HT1080 (cell line): ENCODE data around the gene TEP1. TPM values are rescaled to one million over a fixed set of nuclear protein-coding genes. Genes with fewer than 3 reads are reported as not detected.
A peak's percentile ranks its signal among the peaks of the same experiment; 100 is the strongest.
"Not testable (repeated sequence)": the region's sequence is repeated elsewhere in the genome, so short reads cannot be mapped to it uniquely, and the experiment has no call there.

ENCODE experiments used
- DNase-seq: peaks from one replicate; pipeline ENCODE4 v3.0.0-alpha.2; 2015; ENCODE audit warnings: low read depth
- polyA plus RNA-seq, 2 experiments: library from polyadenylated mRNA; depleted of rRNA; stranded (reverse); fragments of >200 nt; gene quantifications; 2 replicates each; pipeline ENCODE4 v1.2.3, GENCODE V29; 2015
- total RNA-seq: library from RNA; depleted of rRNA; stranded (reverse); fragments of >200 nt; shearing (Covaris generic); gene quantifications from 2 replicates; pipeline ENCODE4 v1.2.3, GENCODE V29; 2014; rRNA removed

TEP1 gene
- total RNA-seq, result 9.4 TPM in 2 replicates
- 8.5 and 9.0 TPM in 2 replicates for polyA plus RNA-seq (2015; cell fraction: cytosol; rRNA removed)
- 42.6 and 51.2 TPM in 2 replicates for polyA plus RNA-seq (2015; cell fraction: nucleus; rRNA removed)

DNA sequence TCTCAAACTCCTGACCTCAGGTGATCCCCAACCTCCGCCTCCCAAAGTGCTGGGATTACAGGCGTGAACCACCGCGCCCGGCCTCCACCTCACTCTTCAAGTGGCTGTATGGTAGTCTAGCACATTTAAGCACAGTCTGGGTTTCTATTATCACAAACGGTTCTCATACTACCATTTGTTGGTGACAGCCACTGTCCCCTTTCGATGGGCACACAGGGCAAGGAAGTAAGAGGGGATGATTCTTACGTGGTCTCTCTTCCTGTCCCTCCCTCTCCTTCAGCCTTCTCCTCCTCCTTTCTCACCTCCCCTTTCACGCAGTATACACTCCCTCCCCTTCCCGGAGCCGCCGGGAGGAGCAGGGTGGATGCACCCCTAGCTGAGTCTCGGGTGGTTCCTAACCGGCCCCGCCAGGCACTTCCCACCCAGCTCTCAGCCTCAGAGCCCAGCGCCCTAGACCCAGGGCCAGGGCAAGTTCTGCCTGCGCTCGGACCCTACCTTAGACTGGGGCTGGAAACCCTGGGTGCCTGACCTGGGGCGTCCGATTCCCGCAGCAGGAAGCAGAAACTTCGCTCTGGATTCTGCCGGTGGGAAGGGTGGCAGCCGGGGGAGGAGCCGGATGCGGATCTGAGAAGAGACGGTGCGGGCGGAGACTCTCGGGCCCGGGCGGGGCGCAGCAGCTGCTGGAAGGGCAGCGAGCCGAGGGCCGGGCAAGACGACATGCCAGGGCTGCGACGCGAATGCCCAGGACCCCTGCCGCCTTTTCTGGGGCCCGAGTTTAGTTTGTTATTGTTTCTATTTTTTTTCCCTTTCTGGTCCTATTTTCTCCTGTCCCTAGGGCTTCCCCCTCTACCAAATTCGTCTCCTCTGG is at the start of gene TEP1:
Gene TEP1, minus strand, starts transcription at position 626 of the 868 bp plus-strand sequence. CDS start 5,062 bp downstream, outside the sequence.
- peak; percentile 86 for DNase-seq

- peak; percentile 100 for DNase-seq
These were observed 48.2 kb upstream of the TEP1 start, which contains the start of gene PIP4P1 for GRCh38 chr14:20461225-20462141. TSS of gene PIP4P1 (minus strand) at chr14:20461434. CDS start at chr14:20461325, 109 bp downstream.

DNA sequence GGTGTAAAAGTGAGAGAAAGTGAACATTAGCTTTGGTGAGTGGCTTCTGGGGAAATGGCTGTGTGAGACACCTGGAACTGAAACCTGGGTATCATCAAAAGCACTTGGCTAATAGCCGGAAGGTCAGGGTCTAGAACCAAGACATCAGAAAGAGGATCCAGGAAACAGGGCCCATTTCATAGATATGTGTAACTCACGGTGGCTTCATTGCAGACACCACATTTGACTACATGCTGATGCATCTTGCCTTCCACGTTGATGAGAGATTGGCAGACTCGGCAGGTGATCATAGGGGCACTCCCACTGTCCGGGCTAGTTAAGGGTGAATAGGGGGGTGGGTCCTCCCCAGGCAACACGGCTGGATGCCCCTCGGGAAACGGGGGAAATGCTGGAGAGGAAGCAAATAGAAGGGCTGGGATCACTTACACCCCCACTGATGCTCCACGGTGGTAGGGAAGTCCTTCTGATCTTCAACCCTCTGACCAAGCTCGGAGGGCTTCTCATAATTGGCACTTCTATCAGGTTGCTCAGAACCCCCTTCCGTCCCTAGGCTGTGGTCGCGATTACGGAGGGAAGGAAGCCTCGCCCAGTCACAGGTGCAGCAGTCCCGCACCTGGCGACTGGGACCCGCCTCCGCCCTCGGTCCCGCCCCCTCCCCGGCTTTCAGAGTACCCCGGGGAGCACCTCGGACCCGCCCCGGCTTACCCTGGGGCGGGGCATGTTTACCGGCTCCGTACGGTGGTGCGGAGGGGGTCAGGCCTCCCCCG is 47.3 kb upstream of the TEP1 start:
- no peak for DNase-seq

- no peak for DNase-seq
These were observed 44.9 kb upstream of the TEP1 start for GRCh38 chr14:20458031-20458789.

DNA sequence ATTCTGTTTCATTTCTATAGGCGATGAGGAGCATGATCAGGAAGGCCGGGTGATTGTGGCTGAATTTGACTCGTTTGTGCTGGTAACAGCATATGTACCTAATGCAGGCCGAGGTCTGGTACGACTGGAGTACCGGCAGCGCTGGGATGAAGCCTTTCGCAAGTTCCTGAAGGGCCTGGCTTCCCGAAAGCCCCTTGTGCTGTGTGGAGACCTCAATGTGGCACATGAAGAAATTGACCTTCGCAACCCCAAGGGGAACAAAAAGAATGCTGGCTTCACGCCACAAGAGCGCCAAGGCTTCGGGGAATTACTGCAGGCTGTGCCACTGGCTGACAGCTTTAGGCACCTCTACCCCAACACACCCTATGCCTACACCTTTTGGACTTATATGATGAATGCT is 43.7 kb upstream of the TEP1 start:
- DNase-seq, result no peak

- no peak for DNase-seq
These were observed 42.3 kb upstream of the TEP1 start for GRCh38 chr14:20455355-20456300.

GRCh38 chr14:20454516-20455354 is 41.4 kb upstream of the TEP1 start, which contains the start of the genes APEX1 and OSGEP:
TSS of gene APEX1 (plus strand) at chr14:20455226. CDS start at chr14:20455646, 420 bp downstream.
TSS of gene OSGEP (minus strand) at chr14:20454812. CDS start at chr14:20454683, 129 bp downstream.
- peak; percentile 98 for DNase-seq

GRCh38 chr14:20452831-20453230 is 39.5 kb upstream of the TEP1 start:
- DNase-seq, result not testable (repeated sequence)

- DNase-seq, result no peak
These were observed 33.6 kb upstream of the TEP1 start for GRCh38 chr14:20446889-20447288.

DNA sequence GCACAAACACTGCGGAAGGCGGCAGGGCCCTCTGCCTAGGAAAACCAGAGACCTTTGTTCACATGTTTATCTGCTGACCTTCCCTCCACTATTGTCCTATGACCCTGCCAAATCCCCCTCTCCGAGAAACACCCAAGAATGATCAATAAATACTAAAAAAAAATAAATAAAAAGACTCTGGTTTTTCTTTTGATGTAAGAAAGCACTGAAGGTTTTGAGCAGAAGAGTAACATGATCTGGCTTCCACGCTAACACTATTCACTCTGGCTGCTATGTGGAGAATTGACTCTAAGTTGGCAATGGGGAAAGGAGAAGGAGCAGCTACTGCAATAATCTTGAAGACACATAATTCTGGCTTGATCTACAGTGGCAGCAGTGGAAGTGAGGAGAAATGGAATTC is 30.3 kb upstream of the TEP1 start:
- not testable (repeated sequence) for DNase-seq

DNA sequence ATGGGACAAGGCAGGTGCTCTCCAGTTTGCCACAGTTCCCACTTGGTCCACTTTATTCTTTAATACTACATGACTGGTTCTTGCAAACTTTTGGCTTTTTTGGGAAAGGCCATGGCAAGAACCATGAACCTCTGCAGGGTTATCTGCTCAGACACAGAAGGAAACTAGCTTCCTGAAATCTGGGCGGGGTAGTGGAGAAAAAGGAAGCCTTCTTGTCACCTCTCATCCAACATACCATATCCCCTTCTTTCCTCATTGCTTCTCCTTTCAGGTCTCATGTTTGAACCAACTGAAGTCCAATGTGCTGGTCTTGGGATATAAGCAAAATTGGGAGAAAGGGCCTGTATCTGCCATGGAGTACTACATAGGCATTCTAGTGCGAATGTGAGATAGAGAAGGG is 28.2 kb upstream of the TEP1 start:
- no peak for DNase-seq

- DNase-seq, result no peak
These were observed 27.6 kb upstream of the TEP1 start for GRCh38 chr14:20440882-20441281.

GRCh38 chr14:20440465-20440864 is 27.2 kb upstream of the TEP1 start:
- no peak for DNase-seq

DNA sequence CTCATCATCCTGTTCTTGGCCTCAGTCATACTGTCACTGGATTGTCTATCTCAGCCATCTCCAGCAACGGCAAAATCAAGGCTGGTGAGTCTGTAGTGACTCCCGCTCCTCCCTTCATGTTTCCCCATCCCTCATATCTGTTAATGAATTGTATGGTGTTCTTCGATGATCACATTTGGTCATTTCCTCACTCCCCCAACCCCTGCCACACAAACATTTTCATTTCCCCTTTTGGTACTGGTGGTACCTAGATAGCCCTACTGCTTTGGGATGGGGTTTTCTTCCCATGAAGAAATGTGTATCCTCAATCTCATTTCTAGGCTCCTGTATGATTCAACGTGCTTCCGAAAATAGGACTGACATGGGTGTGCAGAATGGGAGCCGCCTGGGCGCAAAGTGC is 25.4 kb upstream of the TEP1 start:
- no peak for DNase-seq

DNA sequence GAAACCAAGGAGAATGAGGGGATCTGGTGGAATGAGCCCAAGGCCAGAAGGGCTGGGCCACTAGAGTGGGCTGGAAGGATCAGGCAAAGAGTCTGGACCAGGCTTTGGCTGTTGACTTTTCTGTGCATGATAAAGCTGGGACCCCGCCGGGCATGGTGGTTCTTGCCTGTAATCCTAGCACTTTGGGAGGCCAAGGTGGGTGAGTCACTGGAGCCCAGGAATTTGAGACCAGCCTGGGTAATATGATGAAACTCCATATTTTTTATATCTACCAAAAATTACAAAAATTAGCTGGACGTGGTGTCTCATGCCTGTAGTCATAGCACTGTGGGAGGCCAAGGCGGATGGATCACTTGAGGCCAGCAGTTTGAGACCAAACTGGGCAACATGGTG is 23.1 kb upstream of the TEP1 start:
- DNase-seq, result peak; percentile 49

- DNase-seq, result no peak
These were observed 22.5 kb upstream of the TEP1 start, which contains the start of gene KLHL33 for GRCh38 chr14:20435582-20436362. TSS of gene KLHL33 (minus strand) at chr14:20436166. CDS start at chr14:20435811, 355 bp downstream.
